ENCODE measurements around the gene UROC1.

- TF ChIP-seq EZH2 (conservative IDR thresholded peaks at IDR 0.05; ENCODE audit: low read depth, low read length): no peak
- no peak for TF ChIP-seq POLR2A (IDR thresholded peaks at IDR 0.05; ENCODE audit: insufficient read depth in 1 of 2, low read depth in 2 of 2, low read length in 2 of 2)
- TF ChIP-seq NR1H2 (CRISPR knock-in tag; IDR thresholded peaks at IDR 0.05; ENCODE audit: borderline replicate concordance, low read depth): no peak
- TF ChIP-seq CBX2 (IDR thresholded peaks at IDR 0.05; ENCODE audit: low read depth, low read length): no peak
- no peak for TF ChIP-seq CBX2 (CRISPR knock-in tag; IDR thresholded peaks at IDR 0.05; ENCODE audit: low read depth)
- TF ChIP-seq ZNF232 (CRISPR knock-in tag; IDR thresholded peaks at IDR 0.05; ENCODE audit: borderline replicate concordance): no peak
These were observed 24.2 kb upstream of the UROC1 start for GRCh38 chr3:126541628-126542339.
